ENCODE measurements around the gene EPHX1. TPM values are rescaled to one million over a fixed set of nuclear protein-coding genes. Genes with fewer than 3 reads are reported as not detected.

EPHX1 gene
- total RNA-seq, 4 donors from 2014 or later: 59.0 to 136 (median 85.6) TPM

GRCh38 chr1:225842074-225842473 lies 32.1 kb downstream of the EPHX1 start:
- Histone ChIP-seq H3K36me3 (peaks cover 37 to 95% (median 89%) of the 10 kb centered on the region in 4 donors), H3K9me3 (no peaks in the 10 kb centered on the region), H3K4me3 (no peak overlapping the region), H3K27me3 (no peaks in the 10 kb centered on the region), H3K27ac (replicated peaks in 1 of 4) (peak overlapping the region in 1 of 4 donors; percentile 26), H3K4me1 (peaks cover 4 to 13% (median 10%) of the 10 kb centered on the region in 4 donors)
- DNase-seq (ENCODE audit: extremely low spot score): no peak
- 93% methylated on average over 11 of the region's 12 CpGs for WGBS
- intact Hi-C loops (cut with DNase I): loop anchor here (10.0 kb wide), 1 partner anchor 197 kb away; no protein-coding TSS in a partner anchor
- TF ChIP-seq, protein P1, sequence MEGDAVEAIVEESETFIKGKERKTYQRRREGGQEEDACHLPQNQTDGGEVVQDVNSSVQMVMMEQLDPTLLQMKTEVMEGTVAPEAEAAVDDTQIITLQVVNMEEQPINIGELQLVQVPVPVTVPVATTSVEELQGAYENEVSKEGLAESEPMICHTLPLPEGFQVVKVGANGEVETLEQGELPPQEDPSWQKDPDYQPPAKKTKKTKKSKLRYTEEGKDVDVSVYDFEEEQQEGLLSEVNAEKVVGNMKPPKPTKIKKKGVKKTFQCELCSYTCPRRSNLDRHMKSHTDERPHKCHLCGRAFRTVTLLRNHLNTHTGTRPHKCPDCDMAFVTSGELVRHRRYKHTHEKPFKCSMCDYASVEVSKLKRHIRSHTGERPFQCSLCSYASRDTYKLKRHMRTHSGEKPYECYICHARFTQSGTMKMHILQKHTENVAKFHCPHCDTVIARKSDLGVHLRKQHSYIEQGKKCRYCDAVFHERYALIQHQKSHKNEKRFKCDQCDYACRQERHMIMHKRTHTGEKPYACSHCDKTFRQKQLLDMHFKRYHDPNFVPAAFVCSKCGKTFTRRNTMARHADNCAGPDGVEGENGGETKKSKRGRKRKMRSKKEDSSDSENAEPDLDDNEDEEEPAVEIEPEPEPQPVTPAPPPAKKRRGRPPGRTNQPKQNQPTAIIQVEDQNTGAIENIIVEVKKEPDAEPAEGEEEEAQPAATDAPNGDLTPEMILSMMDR (IDR thresholded peaks at IDR 0.05): no peak

DNA sequence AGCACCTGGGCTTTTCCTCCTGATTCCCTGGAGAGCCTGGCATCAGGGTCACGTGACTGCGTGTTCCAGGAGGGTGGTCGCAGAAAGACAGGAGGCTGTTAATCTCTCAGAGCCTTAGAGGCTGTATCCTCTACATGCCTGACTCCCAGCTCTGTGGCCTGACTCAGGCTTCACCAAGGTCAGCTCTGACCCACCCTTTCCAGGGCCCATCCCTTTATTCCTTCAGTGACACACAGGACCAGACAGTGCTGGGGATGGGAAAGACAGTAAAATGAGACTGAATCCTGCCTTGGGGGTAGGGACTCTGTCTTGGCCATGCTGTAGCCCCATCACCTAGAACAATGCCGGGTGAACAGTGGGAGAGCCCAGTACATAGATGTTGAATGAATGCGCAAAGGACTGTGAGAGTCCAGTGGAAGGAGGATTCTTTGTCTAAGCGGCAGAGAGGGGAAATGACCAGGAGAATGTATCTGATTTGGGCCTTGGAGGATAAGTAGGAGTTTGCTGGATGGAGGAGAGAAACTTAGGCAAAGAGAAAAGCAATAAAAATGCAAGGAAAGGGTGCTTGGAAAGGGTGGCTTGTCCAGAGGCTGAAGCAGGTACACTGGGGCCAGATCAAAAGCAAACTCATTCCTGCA lies 33.0 kb downstream of the EPHX1 start:
- H3K36me3 ChIP-seq: peaks cover 46 to 95% (median 92%) of the 10 kb centered on the region in 4 donors
- H3K4me1 ChIP-seq: peaks cover 4 to 13% (median 10%) of the 10 kb centered on the region in 4 donors
- no peak overlapping the region for H3K27ac ChIP-seq (replicated peaks in 1 of 4)
- no peak overlapping the region for H3K4me3 ChIP-seq
- no peak for DNase-seq (ENCODE audit: extremely low spot score)
- intact Hi-C loops (cut with DNase I): loop anchor here (10.0 kb wide), 1 partner anchor 198 kb away; no protein-coding TSS in a partner anchor
- WGBS: 93% methylated on average over 6 of the region's 6 CpGs
- no peaks in the 10 kb centered on the region for H3K27me3 ChIP-seq
- no peak for TF ChIP-seq EP300 (IDR thresholded peaks at IDR 0.05)
- TF ChIP-seq POLR2A (IDR thresholded peaks at IDR 0.05; ENCODE audit: low read depth): no peak
- TF ChIP-seq POLR2AphosphoS5 (IDR thresholded peaks at IDR 0.05): no peak
- TF ChIP-seq, protein P1 (IDR thresholded peaks at IDR 0.05): no peak
- H3K9me3 ChIP-seq: no peaks in the 10 kb centered on the region

DNA sequence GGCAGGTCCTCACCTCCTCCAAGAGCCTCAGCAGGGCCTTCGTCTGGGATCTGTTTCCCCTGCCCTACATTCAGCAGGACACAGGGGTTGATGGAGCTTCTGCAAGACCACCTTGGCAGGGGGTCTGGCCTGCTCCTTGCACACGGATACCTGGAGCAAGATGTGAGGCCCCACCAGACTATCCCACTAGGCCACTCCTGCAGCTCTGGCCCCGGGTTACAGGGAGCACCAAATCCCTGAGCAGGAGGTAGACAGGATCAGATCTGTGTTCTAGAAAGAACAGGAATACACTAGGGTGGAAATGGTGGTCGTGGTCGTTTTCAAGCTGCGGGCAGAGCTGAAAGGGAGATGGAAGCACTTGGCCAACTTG lies 33.5 kb downstream of the EPHX1 start:
- DNase-seq (ENCODE audit: extremely low spot score): no peak
- WGBS: 86% methylated on average over 4 of the region's 6 CpGs
- TF ChIP-seq POLR2AphosphoS5 (IDR thresholded peaks at IDR 0.05) (no peak), POLR2A (IDR thresholded peaks at IDR 0.05; ENCODE audit: low read depth) (no peak), EP300 (IDR thresholded peaks at IDR 0.05) (no peak)
- TF ChIP-seq, protein P1 (IDR thresholded peaks at IDR 0.05): no peak
- Histone ChIP-seq H3K36me3 (peaks cover 46 to 96% (median 93%) of the 10 kb centered on the region in 4 donors), H3K9me3 (no peaks in the 10 kb centered on the region), H3K4me3 (no peak overlapping the region), H3K4me1 (peaks cover 4 to 13% (median 10%) of the 10 kb centered on the region in 4 donors), H3K27ac (replicated peaks in 1 of 4) (no peak overlapping the region), H3K27me3 (no peaks in the 10 kb centered on the region)
- intact Hi-C loops (cut with DNase I): loop anchor here (10.0 kb wide), 1 partner anchor 199 kb away; no protein-coding TSS in a partner anchor

- peak overlapping the region in 1 of 4 donors; percentile 59 for H3K27ac ChIP-seq (replicated peaks in 1 of 4)
- no peaks in the 10 kb centered on the region for H3K9me3 ChIP-seq
- H3K36me3 ChIP-seq: peaks cover 41 to 96% (median 91%) of the 10 kb centered on the region in 4 donors
- peaks cover 4 to 23% (median 10%) of the 10 kb centered on the region in 4 donors for H3K4me1 ChIP-seq
- TF ChIP-seq POLR2AphosphoS5 (IDR thresholded peaks at IDR 0.05): peak in 1 of 2 donors; percentile 8
- no peak for TF ChIP-seq POLR2A (IDR thresholded peaks at IDR 0.05; ENCODE audit: low read depth)
- TF ChIP-seq, protein P1 (IDR thresholded peaks at IDR 0.05): no peak
- no peak for TF ChIP-seq EP300 (IDR thresholded peaks at IDR 0.05)
- intact Hi-C loops (cut with DNase I): loop anchor here (2.0 to 10.0 kb wide), 2 partner anchors 66 to 200 kb away; no protein-coding TSS in a partner anchor
- DNase-seq (ENCODE audit: extremely low spot score): no peak
- no peak overlapping the region for H3K4me3 ChIP-seq
- WGBS: 94% methylated on average over 17 of the region's 18 CpGs
- no peaks in the 10 kb centered on the region for H3K27me3 ChIP-seq
Observed at GRCh38 chr1:225844236-225845061, 34.5 kb downstream of the EPHX1 start.
